Ascending aorta (tissue), 2 donors: ENCODE results near the gene RNF183. TPM values are rescaled to one million over a fixed set of nuclear protein-coding genes. Genes with fewer than 3 reads are reported as not detected.

Experiments
- DNase-seq, 2 donors: peaks; one replicate each; pipeline ENCODE4 v3.0.0-alpha.2; 2019; ENCODE audit warnings: low spot score in 2 of 2
- H3K27ac ChIP-seq, 2 donors: fragments of 200-600 bp; sonication (generic); one replicate each; pipeline ENCODE4 v1.5.1; 2016 to 2017; ENCODE audit warnings: mild to moderate bottlenecking in 1 of 2
- H3K27me3 ChIP-seq: fragments of 200-600 bp; sonication (generic); one replicate; pipeline ENCODE4 v1.5.1; 2017
- H3K36me3 ChIP-seq, 2 donors: fragments of 200-600 bp; sonication (generic); one replicate each; pipeline ENCODE4 v1.5.1; 2016
- H3K4me1 ChIP-seq, 2 donors: fragments of 200-600 bp; sonication (generic); one replicate each; pipeline ENCODE4 v1.5.1; 2016 to 2017; ENCODE audit warnings: mild to moderate bottlenecking in 1 of 2
- H3K4me3 ChIP-seq, 2 donors: fragments of 200-600 bp; sonication (generic); one replicate each; pipeline ENCODE4 v1.5.1; 2016 to 2017; ENCODE audit warnings: mild to moderate bottlenecking in 1 of 2
- H3K9me3 ChIP-seq, 2 donors: fragments of 200-600 bp; sonication (generic); one replicate each; pipeline ENCODE4 v1.5.1; 2016
- intact Hi-C: fragments of 100-400 bp; cut with DNase I; formaldehyde crosslinking; loops from one replicate; pipeline ENCODE4 v1.15.1; 2023
- total RNA-seq: library from RNA; depleted of rRNA; stranded (reverse); fragments of >200 nt; gene quantifications from one replicate; pipeline ENCODE4 v1.1.0, GENCODE V29; 2016
- TF ChIP-seq, protein P1 (sequence below), 3 experiments: fragments of 200-600 bp in 2 of 3; fragments of 450-650 bp in 1 of 3; sonication (generic) in 2 of 3; IDR thresholded peaks; one replicate each; pipeline ENCODE4 v1.5.1; 2016 to 2019; ENCODE audit warnings: antibody characterized with exemption in 3 of 3, mild to moderate bottlenecking in 1 of 3, moderate library complexity in 1 of 3

RNF183 gene
- total RNA-seq, 1 donor from 2014 or later: not detected

DNA sequence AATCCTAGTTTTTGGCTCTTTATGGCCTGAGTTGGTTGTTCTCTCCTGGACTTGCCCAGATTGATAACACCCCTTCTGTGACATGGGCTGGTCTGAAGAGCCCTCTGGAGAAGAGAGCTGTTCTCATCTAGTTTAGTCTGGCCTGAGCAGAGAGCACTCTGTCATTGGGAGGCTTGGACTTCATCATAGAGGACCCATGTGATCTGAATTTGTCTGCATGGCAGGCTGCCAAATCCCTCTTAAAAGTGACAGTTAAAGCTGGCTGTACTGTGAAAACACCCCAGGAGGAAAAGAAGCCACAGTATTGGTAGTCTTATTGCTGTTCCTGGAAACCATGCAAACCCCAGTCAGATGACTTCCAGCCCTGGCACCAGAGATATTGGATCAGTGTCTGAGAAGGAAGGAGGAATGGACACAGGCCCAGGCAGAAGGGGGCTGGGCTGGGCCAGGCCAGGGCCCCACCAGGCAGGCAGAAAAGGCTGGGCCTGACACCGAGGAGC is 40.6 kb upstream of the RNF183 start:
- peak in 1 of 2 donors; percentile 91 for DNase-seq
- H3K36me3 ChIP-seq: no peaks in the 10 kb centered on the region
- peaks cover 0 to 7% of the 10 kb centered on the region in 2 donors for H3K4me1 ChIP-seq
- no peaks in the 10 kb centered on the region for H3K9me3 ChIP-seq
- TF ChIP-seq, protein P1, sequence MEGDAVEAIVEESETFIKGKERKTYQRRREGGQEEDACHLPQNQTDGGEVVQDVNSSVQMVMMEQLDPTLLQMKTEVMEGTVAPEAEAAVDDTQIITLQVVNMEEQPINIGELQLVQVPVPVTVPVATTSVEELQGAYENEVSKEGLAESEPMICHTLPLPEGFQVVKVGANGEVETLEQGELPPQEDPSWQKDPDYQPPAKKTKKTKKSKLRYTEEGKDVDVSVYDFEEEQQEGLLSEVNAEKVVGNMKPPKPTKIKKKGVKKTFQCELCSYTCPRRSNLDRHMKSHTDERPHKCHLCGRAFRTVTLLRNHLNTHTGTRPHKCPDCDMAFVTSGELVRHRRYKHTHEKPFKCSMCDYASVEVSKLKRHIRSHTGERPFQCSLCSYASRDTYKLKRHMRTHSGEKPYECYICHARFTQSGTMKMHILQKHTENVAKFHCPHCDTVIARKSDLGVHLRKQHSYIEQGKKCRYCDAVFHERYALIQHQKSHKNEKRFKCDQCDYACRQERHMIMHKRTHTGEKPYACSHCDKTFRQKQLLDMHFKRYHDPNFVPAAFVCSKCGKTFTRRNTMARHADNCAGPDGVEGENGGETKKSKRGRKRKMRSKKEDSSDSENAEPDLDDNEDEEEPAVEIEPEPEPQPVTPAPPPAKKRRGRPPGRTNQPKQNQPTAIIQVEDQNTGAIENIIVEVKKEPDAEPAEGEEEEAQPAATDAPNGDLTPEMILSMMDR (IDR thresholded peaks at IDR 0.05): no peak
- no peak overlapping the region for H3K4me3 ChIP-seq
- intact Hi-C loops: loop anchor here (5.0 kb wide), 1 partner anchor 34 kb away; the partner anchor contains the start of gene HDHD3
- peak overlapping the region; percentile 69 to 76 for H3K27ac ChIP-seq
- no peaks in the 10 kb centered on the region for H3K27me3 ChIP-seq

DNA sequence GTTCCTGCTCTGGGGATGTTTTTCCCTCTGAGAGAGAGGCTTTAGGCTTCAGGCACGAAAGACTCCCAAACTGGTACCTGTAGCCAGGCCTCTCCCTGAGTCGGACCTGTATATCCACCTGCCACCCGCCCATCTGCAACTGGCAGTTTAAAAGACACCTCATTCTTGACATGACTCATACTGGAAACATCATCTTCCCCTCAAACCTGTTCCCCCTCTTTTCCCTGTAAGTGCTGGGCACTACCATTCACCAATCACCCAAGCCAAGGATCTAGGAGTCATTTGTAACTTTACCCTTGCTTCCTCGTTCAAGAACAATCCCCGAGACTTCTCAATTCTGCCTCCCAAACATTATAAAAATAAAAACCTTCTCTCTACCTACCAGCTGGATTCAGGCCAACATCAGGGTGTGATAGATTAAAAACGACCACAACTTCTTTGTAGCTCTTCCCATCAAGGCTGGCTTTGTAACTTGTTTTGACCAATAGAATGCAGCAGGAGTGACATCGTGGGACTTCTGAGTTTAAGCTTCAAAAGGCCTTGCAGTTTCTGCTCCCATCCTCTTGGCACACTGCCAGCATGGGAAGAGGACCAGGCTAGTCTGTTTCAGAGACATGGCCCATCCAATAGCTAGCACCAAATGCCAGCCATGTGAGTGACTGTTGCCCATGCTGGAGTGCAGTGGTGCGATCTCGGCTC is 38.7 kb upstream of the RNF183 start:
- Histone ChIP-seq H3K27me3 (no peaks in the 10 kb centered on the region), H3K9me3 (no peaks in the 10 kb centered on the region), H3K4me3 (no peak overlapping the region), H3K4me1 (peaks cover 0 to 7% of the 10 kb centered on the region in 2 donors), H3K27ac (no peak overlapping the region), H3K36me3 (no peaks in the 10 kb centered on the region)
- no peak for DNase-seq
- TF ChIP-seq, protein P1 (IDR thresholded peaks at IDR 0.05): no peak
- intact Hi-C loops: loop anchor here (5.0 kb wide), 1 partner anchor 35 kb away; the partner anchor contains the start of gene HDHD3

DNA sequence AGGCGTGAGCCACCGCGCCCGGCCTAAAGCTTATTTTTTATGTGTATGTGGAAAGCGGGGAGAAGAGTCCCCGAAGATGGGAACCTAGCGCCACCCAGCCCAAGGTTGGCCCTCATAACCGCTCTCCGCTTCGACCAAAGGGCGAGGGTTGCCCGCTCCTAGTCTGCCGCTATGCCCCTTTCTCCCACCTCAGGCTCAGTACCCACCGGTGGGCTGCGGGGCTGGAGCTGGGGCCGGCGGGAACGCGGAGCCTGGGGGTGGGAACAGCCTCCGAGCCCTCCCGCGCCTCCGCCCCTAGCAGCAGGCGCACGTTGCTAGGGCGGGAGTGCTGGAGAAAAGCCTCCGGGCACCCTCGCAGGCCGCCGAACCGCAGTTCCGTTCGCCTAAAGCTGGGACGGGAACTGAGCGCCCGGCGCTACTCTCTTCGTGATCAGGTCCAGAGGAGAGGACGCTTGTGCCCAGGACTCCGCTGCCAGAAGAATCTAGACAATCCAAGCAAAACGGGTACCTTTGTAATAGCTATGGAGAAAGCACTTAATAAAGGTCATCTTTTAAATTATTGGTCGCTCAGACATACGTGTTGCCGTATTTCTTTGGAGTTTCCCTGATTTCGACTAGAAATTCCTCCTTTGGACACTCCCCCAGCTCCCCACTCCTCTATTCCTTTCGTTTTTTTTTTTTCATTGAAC is 37.0 kb upstream of the RNF183 start, which contains the start of gene WDR31:
Gene WDR31 (minus strand): TSS at position 265 of the 689 bp plus-strand sequence. CDS start 8,253 bp downstream, outside the sequence.
- Histone ChIP-seq H3K4me1 (peaks cover 0 to 7% of the 10 kb centered on the region in 2 donors), H3K27me3 (no peaks in the 10 kb centered on the region), H3K27ac (peak within 1 kb of the TSS; percentile 62 to 72), H3K9me3 (no peaks in the 10 kb centered on the region), H3K4me3 (peak within 1 kb of the TSS; percentile 70 to 76), H3K36me3 (no peaks in the 10 kb centered on the region)
- intact Hi-C loops: loop anchor here (1.0 to 5.0 kb wide), 2 partner anchors 37 to 65 kb away; partner anchors contain the start of genes CDC26, HDHD3 and PRPF4
- TF ChIP-seq, protein P1 (IDR thresholded peaks at IDR 0.05): peak in 1 of 3 experiments; percentile 4
- DNase-seq: peak; percentile 24 to 92

- Histone ChIP-seq H3K4me3 (no peak overlapping the region), H3K27ac (no peak overlapping the region), H3K27me3 (no peaks in the 10 kb centered on the region), H3K36me3 (no peaks in the 10 kb centered on the region), H3K9me3 (no peaks in the 10 kb centered on the region), H3K4me1 (peaks cover 0 to 7% of the 10 kb centered on the region in 2 donors)
- TF ChIP-seq, protein P1 (IDR thresholded peaks at IDR 0.05): no peak
- no peak for DNase-seq
- intact Hi-C loops: no loop called here
Observed at GRCh38 chr9:113337714-113338113, 34.5 kb upstream of the RNF183 start.

- DNase-seq: no peak
- H3K36me3 ChIP-seq: no peaks in the 10 kb centered on the region
- no peaks in the 10 kb centered on the region for H3K4me1 ChIP-seq
- H3K27ac ChIP-seq: no peak overlapping the region
- TF ChIP-seq, protein P1 (IDR thresholded peaks at IDR 0.05): no peak
- no peak overlapping the region for H3K4me3 ChIP-seq
- intact Hi-C loops: no loop called here
- no peaks in the 10 kb centered on the region for H3K9me3 ChIP-seq
- no peaks in the 10 kb centered on the region for H3K27me3 ChIP-seq
Observed at GRCh38 chr9:113331780-113332179, 28.6 kb upstream of the RNF183 start.
